ENCODE data around the gene ZSWIM9.

ZSWIM9 gene

GRCh38 chr19:48194844-48195830, 24.7 kb downstream of the ZSWIM9 start:
- TF ChIP-seq TAF1 (IDR thresholded peaks at IDR 0.05; ENCODE audit: borderline replicate concordance, insufficient read depth, low read length) (no peak), SIN3A (IDR thresholded peaks at IDR 0.05; ENCODE audit: borderline replicate concordance, insufficient read depth, low read length) (no peak), POLR2AphosphoS5 (IDR thresholded peaks at IDR 0.05; ENCODE audit: low read depth, low read length) (no peak), REST (IDR thresholded peaks at IDR 0.05; ENCODE audit: insufficient read depth in 1 of 2, low read depth in 2 of 2, low read length in 2 of 2) (no peak), FOXP2 (optimal IDR thresholded peaks at IDR 0.05; ENCODE audit: borderline replicate concordance, extremely low read depth, extremely low read length, insufficient read depth) (no peak)

GRCh38 chr19:48196321-48196763, 25.9 kb downstream of the ZSWIM9 start:
- TF ChIP-seq FOXP2 (optimal IDR thresholded peaks at IDR 0.05; ENCODE audit: borderline replicate concordance, extremely low read depth, extremely low read length, insufficient read depth) (no peak), TAF1 (IDR thresholded peaks at IDR 0.05; ENCODE audit: borderline replicate concordance, insufficient read depth, low read length) (no peak), REST (IDR thresholded peaks at IDR 0.05; ENCODE audit: insufficient read depth in 1 of 2, low read depth in 2 of 2, low read length in 2 of 2) (no peak), POLR2AphosphoS5 (IDR thresholded peaks at IDR 0.05; ENCODE audit: low read depth, low read length) (no peak), SIN3A (IDR thresholded peaks at IDR 0.05; ENCODE audit: borderline replicate concordance, insufficient read depth, low read length) (no peak)

GRCh38 chr19:48196933-48197665, 26.6 kb downstream of the ZSWIM9 start:
- TF ChIP-seq TAF1 (IDR thresholded peaks at IDR 0.05; ENCODE audit: borderline replicate concordance, insufficient read depth, low read length) (peak; percentile 37; the same call in 1 of the 2 replicates), FOXP2 (optimal IDR thresholded peaks at IDR 0.05; ENCODE audit: borderline replicate concordance, extremely low read depth, extremely low read length, insufficient read depth) (no peak), POLR2AphosphoS5 (IDR thresholded peaks at IDR 0.05; ENCODE audit: low read depth, low read length) (no peak), SIN3A (IDR thresholded peaks at IDR 0.05; ENCODE audit: borderline replicate concordance, insufficient read depth, low read length) (no peak), REST (IDR thresholded peaks at IDR 0.05; ENCODE audit: insufficient read depth in 1 of 2, low read depth in 2 of 2, low read length in 2 of 2) (no peak)

- TF ChIP-seq SIN3A (IDR thresholded peaks at IDR 0.05; ENCODE audit: borderline replicate concordance, insufficient read depth, low read length), result no peak
- TF ChIP-seq TAF1 (IDR thresholded peaks at IDR 0.05; ENCODE audit: borderline replicate concordance, insufficient read depth, low read length), result no peak
- no peak for TF ChIP-seq POLR2AphosphoS5 (IDR thresholded peaks at IDR 0.05; ENCODE audit: low read depth, low read length)
- no peak for TF ChIP-seq REST (IDR thresholded peaks at IDR 0.05; ENCODE audit: insufficient read depth in 1 of 2, low read depth in 2 of 2, low read length in 2 of 2)
- TF ChIP-seq FOXP2 (optimal IDR thresholded peaks at IDR 0.05; ENCODE audit: borderline replicate concordance, extremely low read depth, extremely low read length, insufficient read depth), result no peak
Observed at GRCh38 chr19:48203222-48203793, 32.8 kb downstream of the ZSWIM9 start.

Measured in PFSK-1 (cell line).